Central memory CD8-positive, alpha-beta T cell (primary cell): Measurements from ENCODE around the gene ACSM3.
A peak's percentile ranks its signal among the peaks of the same experiment; 100 is the strongest.

Source experiments
- ATAC-seq: fragments of 150-1000 bp; cut with Tn5 transposase; replicated peaks from 2 replicates; pipeline ENCODE4 v1.10.0; 2022; ENCODE audit warnings: mild to moderate bottlenecking, moderate FRiP score, moderate number of reproducible peaks; ENCODE audit not compliant: poor library complexity, severe bottlenecking; ENCODE audit errors: extremely low read depth
- DNase-seq, 2 donors: peaks; one replicate each; pipeline ENCODE4 v3.0.0; 2021; ENCODE audit warnings: low spot score in 2 of 2
- H3K27ac Mint-ChIP-seq: one replicate; pipeline ENCODE4 v1.8.0; 2022; ENCODE audit warnings: low read depth, mild to moderate bottlenecking, moderate library complexity, mixed read lengths
- H3K27me3 Mint-ChIP-seq: one replicate; pipeline ENCODE4 v1.8.0; 2022; ENCODE audit warnings: mixed read lengths
- H3K36me3 Mint-ChIP-seq: one replicate; pipeline ENCODE4 v1.8.0; 2022; ENCODE audit warnings: mild to moderate bottlenecking, moderate library complexity, mixed read lengths; ENCODE audit not compliant: insufficient read depth
- H3K4me1 Mint-ChIP-seq: one replicate; pipeline ENCODE4 v1.8.0; 2022; ENCODE audit warnings: mixed read lengths
- H3K4me3 Mint-ChIP-seq: one replicate; pipeline ENCODE4 v1.8.0; 2022; ENCODE audit warnings: mild to moderate bottlenecking, moderate library complexity, mixed read lengths
- H3K9me3 Mint-ChIP-seq: one replicate; pipeline ENCODE4 v1.8.0; 2022; ENCODE audit warnings: mixed read lengths

Gene ACSM3

DNA sequence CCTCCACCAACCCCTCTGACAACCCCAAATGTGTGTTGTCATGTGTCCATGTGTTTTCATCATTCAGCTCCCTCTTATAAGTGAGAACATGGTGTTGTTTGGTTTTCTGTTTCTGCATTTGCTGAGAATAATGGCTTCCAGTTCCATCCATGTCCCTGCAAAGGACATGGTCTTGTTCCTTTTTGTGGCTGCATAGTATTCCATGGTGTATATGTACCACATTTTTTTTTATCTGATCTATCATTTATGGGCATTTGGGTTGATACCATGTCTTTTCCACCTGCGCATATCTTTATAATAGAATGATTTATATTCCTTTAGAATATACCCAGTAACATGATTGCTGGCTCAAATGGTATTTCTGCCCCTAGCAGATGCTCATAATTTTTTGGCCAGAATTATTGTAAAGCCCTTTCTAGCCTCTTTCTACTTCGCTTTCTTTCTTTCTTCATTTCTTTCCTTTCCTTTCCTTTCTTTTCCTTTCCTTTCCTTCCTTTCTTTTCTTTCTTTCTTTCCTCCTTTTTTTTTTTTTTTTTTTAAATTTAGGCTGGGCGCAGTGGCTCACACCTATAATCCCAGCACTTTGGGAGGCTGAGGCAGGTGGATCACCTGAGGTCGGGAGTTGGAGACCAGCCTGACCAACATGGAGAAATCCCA lies 55.2 kb downstream of the ACSM3 start:
- H3K27me3 Mint-ChIP-seq, result no peaks in the 10 kb centered on the region
- DNase-seq, result no peak
- H3K4me3 Mint-ChIP-seq, result no peak overlapping the region
- H3K9me3 Mint-ChIP-seq, result no peaks in the 10 kb centered on the region
- H3K36me3 Mint-ChIP-seq, result peaks cover 4% of the 10 kb centered on the region
- ATAC-seq, result no peak
- H3K4me1 Mint-ChIP-seq, result peaks cover 10% of the 10 kb centered on the region
- peak overlapping the region; percentile 84 for H3K27ac Mint-ChIP-seq

GRCh38 chr16:20821682-20822081 lies 57.9 kb downstream of the ACSM3 start:
- H3K4me3 Mint-ChIP-seq, result no peak overlapping the region
- no peak overlapping the region for H3K27ac Mint-ChIP-seq
- no peaks in the 10 kb centered on the region for H3K4me1 Mint-ChIP-seq
- H3K9me3 Mint-ChIP-seq, result no peaks in the 10 kb centered on the region
- ATAC-seq (no peak), DNase-seq (no peak)
- H3K27me3 Mint-ChIP-seq, result no peaks in the 10 kb centered on the region
- peaks cover 4% of the 10 kb centered on the region for H3K36me3 Mint-ChIP-seq

- ATAC-seq (no peak), DNase-seq (no peak)
- Mint-ChIP-seq H3K36me3 (peaks cover 4% of the 10 kb centered on the region), H3K4me3 (no peak overlapping the region), H3K27ac (no peak overlapping the region), H3K9me3 (no peaks in the 10 kb centered on the region), H3K27me3 (no peaks in the 10 kb centered on the region), H3K4me1 (no peaks in the 10 kb centered on the region)
Measured at GRCh38 chr16:20822521-20823325, 58.9 kb downstream of the ACSM3 start.

- no peaks in the 10 kb centered on the region for H3K27me3 Mint-ChIP-seq
- H3K4me1 Mint-ChIP-seq, result no peaks in the 10 kb centered on the region
- no peaks in the 10 kb centered on the region for H3K36me3 Mint-ChIP-seq
- DNase-seq (no peak), ATAC-seq (no peak)
- no peaks in the 10 kb centered on the region for H3K9me3 Mint-ChIP-seq
- no peak overlapping the region for H3K4me3 Mint-ChIP-seq
- no peak overlapping the region for H3K27ac Mint-ChIP-seq
Measured at GRCh38 chr16:20826039-20826566, 62.3 kb downstream of the ACSM3 start.

GRCh38 chr16:20829536-20829935 lies 65.7 kb downstream of the ACSM3 start:
- H3K4me3 Mint-ChIP-seq, result no peak overlapping the region
- H3K4me1 Mint-ChIP-seq, result no peaks in the 10 kb centered on the region
- H3K36me3 Mint-ChIP-seq, result no peaks in the 10 kb centered on the region
- no peak for ATAC-seq
- H3K9me3 Mint-ChIP-seq, result no peaks in the 10 kb centered on the region
- no peaks in the 10 kb centered on the region for H3K27me3 Mint-ChIP-seq
- no peak overlapping the region for H3K27ac Mint-ChIP-seq
- DNase-seq, result no peak

DNA sequence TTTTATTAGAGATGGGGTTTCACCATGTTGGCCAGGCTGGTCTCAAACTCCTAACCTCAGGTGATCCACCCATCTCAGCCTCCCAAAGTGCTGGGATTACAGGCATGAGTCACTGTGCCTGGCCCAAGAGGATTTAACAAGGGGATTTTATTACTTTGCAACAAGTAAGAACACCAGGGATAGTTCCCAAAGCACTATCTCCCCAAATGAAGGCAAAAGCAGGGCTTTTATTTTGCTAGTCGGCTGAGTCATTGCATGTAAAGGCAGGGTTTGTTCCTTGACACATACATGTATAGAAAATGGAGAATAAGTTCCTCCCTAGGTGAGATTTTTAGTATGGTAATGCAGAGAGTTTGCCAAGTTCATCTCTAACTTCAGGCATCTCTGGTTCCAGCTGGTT lies 66.6 kb downstream of the ACSM3 start:
- DNase-seq, result no peak
- ATAC-seq, result no peak
- no peak overlapping the region for H3K4me3 Mint-ChIP-seq
- no peaks in the 10 kb centered on the region for H3K36me3 Mint-ChIP-seq
- no peak overlapping the region for H3K27ac Mint-ChIP-seq
- H3K27me3 Mint-ChIP-seq, result no peaks in the 10 kb centered on the region
- no peaks in the 10 kb centered on the region for H3K4me1 Mint-ChIP-seq
- no peaks in the 10 kb centered on the region for H3K9me3 Mint-ChIP-seq

- no peaks in the 10 kb centered on the region for H3K4me1 Mint-ChIP-seq
- no peak overlapping the region for H3K4me3 Mint-ChIP-seq
- no peaks in the 10 kb centered on the region for H3K27me3 Mint-ChIP-seq
- H3K36me3 Mint-ChIP-seq, result no peaks in the 10 kb centered on the region
- no peak for DNase-seq
- ATAC-seq, result no peak
- no peak overlapping the region for H3K27ac Mint-ChIP-seq
- H3K9me3 Mint-ChIP-seq, result no peaks in the 10 kb centered on the region
Measured at GRCh38 chr16:20833086-20833485, 69.3 kb downstream of the ACSM3 start.

- H3K9me3 Mint-ChIP-seq, result no peaks in the 10 kb centered on the region
- H3K4me1 Mint-ChIP-seq, result no peaks in the 10 kb centered on the region
- peaks cover 4% of the 10 kb centered on the region for H3K36me3 Mint-ChIP-seq
- no peak for DNase-seq
- no peak overlapping the region for H3K4me3 Mint-ChIP-seq
- H3K27ac Mint-ChIP-seq, result no peak overlapping the region
- no peaks in the 10 kb centered on the region for H3K27me3 Mint-ChIP-seq
- ATAC-seq, result no peak
Measured at GRCh38 chr16:20838240-20838639, 74.4 kb downstream of the ACSM3 start.

DNA sequence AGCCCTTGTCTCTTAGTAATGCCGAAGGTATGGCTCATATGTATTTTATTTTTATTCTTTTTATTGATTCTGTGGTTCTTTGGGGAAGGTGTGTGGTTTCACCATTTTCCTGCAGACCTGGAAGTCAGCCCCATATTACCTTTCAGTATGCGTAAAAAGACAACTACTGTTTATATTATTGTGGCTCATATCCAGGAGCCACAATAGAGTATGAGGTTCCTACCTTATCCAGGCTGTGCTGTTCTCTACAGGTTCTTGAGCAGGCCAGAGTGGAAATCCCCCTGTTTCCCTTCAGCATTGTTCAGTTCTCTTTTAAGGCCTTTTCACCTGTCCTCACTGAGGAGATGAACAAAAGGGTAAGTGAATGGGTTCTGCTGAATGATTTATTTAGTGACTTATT lies 75.7 kb downstream of the ACSM3 start:
- H3K27me3 Mint-ChIP-seq, result no peaks in the 10 kb centered on the region
- H3K27ac Mint-ChIP-seq, result no peak overlapping the region
- no peak overlapping the region for H3K4me3 Mint-ChIP-seq
- H3K4me1 Mint-ChIP-seq, result peaks cover 9% of the 10 kb centered on the region
- peaks cover 5% of the 10 kb centered on the region for H3K36me3 Mint-ChIP-seq
- no peak for DNase-seq
- H3K9me3 Mint-ChIP-seq, result no peaks in the 10 kb centered on the region
- no peak for ATAC-seq

- no peak for DNase-seq
- H3K9me3 Mint-ChIP-seq, result no peaks in the 10 kb centered on the region
- no peaks in the 10 kb centered on the region for H3K27me3 Mint-ChIP-seq
- H3K36me3 Mint-ChIP-seq, result peaks cover 6% of the 10 kb centered on the region
- ATAC-seq, result peak; percentile 71
- peak overlapping the region; percentile 59 for H3K4me3 Mint-ChIP-seq
- H3K4me1 Mint-ChIP-seq, result peaks cover 22% of the 10 kb centered on the region
- peak overlapping the region; percentile 90 for H3K27ac Mint-ChIP-seq
Measured at GRCh38 chr16:20844054-20844453, 80.2 kb downstream of the ACSM3 start.

- DNase-seq, result no peak
- Mint-ChIP-seq H3K27ac (peak overlapping the region; percentile 90), H3K4me1 (peaks cover 22% of the 10 kb centered on the region), H3K36me3 (peaks cover 6% of the 10 kb centered on the region), H3K27me3 (no peaks in the 10 kb centered on the region), H3K4me3 (peak overlapping the region; percentile 59), H3K9me3 (no peaks in the 10 kb centered on the region)
- ATAC-seq, result peak; percentile 67
Measured at GRCh38 chr16:20844588-20844987, 80.8 kb downstream of the ACSM3 start.

GRCh38 chr16:20846030-20846429 lies 82.2 kb downstream of the ACSM3 start:
- Mint-ChIP-seq H3K27me3 (no peaks in the 10 kb centered on the region), H3K27ac (peak overlapping the region; percentile 90), H3K9me3 (no peaks in the 10 kb centered on the region), H3K36me3 (peaks cover 6% of the 10 kb centered on the region), H3K4me1 (peaks cover 22% of the 10 kb centered on the region), H3K4me3 (no peak overlapping the region)
- ATAC-seq (no peak), DNase-seq (no peak)

DNA sequence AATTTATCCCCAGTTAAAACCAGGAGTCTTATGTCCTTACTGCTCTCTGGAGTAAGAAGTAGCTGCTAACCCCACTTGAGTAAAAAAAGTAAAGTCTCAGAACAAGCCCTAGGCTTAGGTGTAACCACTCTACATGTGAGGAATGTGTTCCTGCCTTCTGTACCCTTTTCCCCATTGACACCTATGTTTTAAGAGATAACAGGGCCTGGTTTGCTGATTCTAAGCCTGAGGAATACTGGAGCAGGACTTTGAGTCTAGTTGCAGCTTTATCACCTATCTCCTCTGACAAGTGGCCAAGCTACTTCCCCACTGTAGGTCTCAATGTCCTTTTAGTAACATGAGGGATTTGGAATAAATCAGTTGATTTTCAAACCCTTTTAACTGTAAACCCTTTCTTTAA lies 82.7 kb downstream of the ACSM3 start:
- no peak for ATAC-seq

More for the DNA sequence above, 82.7 kb downstream of the ACSM3 start:
- Mint-ChIP-seq H3K4me3 (no peak overlapping the region), H3K9me3 (no peaks in the 10 kb centered on the region), H3K4me1 (peaks cover 22% of the 10 kb centered on the region), H3K36me3 (peaks cover 5% of the 10 kb centered on the region), H3K27me3 (no peaks in the 10 kb centered on the region), H3K27ac (no peak overlapping the region)
- DNase-seq, result no peak
